Smooth muscle cell of the pulmonary artery (primary cell): ENCODE measurements around the gene DNAJC27. TPM values are rescaled to one million over a fixed set of nuclear protein-coding genes. Genes with fewer than 3 reads are reported as not detected.

Experiments
- total RNA-seq: library from RNA; depleted of rRNA; stranded (reverse); fragments of >200 nt; gene quantifications from 2 replicates; pipeline ENCODE4 v1.2.3, GENCODE V29; 2014

Gene DNAJC27
- 4.0 and 4.7 TPM in 2 replicates for total RNA-seq

DNA sequence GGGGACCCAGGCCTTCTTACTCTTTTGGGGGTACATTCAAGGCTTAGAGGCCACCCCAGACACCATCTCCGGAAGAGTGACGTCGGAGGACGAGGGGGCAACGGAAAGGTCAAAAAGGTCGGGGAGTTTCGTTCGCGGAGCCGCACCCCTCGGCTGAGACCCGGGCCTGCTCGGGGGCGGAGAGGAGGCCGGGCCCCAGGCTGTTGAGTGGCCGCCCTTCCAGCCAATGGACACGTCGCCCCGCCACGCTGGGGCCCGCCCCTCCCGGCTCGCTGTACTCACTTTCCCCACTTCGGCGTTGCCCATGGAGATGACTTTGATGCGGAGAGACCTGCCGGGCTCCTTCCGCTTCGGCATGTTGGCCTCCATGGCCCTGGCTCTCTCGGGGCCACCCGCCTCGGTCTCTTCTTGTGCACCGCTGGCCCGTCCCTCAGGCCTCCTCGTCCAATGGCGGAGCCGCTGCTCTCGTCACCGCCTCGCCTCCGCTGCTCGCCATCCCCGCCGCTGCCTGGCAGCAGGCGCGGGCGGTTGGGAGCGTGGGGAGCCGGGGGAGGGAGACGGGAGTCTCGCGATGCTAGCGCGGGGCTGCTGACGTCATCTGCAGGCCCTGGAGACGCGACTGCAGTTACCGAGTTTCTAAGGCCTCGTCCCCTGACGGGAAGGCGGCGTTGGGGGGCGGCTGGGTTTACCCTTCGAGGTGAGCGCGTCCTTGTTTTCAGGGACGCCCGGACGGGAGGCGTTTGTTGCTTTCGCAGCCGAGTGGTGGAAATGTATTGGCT is at the start of gene DNAJC27:
Gene DNAJC27 (minus strand): TSS at position 420 of the 779 bp plus-strand sequence. CDS start 51 bp downstream, at position 369.

DNA sequence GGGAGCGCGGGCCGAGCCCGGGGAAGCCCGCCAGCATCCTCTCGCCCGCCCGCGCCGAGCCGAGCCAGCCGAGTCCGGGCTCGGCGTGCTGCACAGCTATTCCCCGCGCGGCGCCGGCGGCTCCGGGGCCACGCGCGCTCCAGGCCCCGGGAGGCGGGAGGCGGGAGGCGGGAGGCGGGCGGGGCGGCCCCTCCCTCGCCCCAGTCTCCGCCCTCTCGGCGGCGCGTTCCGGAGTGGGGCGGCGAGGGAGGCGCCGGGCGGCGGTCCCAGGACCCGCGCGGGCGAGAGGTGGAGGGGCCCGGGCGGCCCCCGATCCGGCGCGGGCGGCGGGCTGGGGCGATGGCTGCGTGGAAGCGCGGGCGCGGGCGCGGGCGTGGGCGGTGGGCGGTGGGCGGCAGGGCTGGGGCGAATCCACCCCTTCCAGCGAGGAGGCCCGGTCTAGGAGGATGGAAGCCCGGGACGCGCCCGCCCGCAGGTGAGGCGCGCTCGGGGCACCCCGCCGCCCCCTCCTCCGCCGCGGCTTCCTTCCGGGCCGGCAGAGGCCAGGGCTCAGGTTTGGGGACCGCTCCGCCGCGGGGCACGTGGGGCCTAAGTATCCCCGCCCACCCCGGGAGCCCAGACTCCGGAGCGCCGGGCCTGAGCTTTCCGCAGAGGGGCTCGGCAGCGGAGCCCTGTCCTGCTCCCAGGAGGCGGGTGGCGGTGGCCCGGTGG is 51.5 kb downstream of the DNAJC27 start, which contains the start of gene ADCY3:
Gene ADCY3 (minus strand): TSS at position 140 of the 711 bp plus-strand sequence. CDS start 1,250 bp downstream, outside the sequence.

Other genes starting within 250 kb of the DNAJC27 start
- 15.2 and 17.9 TPM in 2 replicates for gene PTRHD1, start 178.6 kb downstream of the DNAJC27 start, total RNA-seq
- 9.9 and 12.1 TPM in 2 replicates for gene CENPO, start 178.5 kb downstream of the DNAJC27 start, total RNA-seq
- 112 and 115 TPM in 2 replicates for gene ADCY3, start 51.7 kb downstream of the DNAJC27 start, total RNA-seq
- 0.85 and 2.4 TPM in 2 replicates for gene EFR3B, start 70.1 kb upstream of the DNAJC27 start, total RNA-seq
- gene POMC, start 196.6 kb upstream of the DNAJC27 start, total RNA-seq: 1.2 and 2.0 TPM in 2 replicates